IPS-18a (cell line): ENCODE data around the gene ETFRF1.
A peak's percentile ranks its signal among the peaks of the same experiment; 100 is the strongest.

Source experiments
- H3K27ac ChIP-seq: one replicate; pipeline ENCODE4 v1.5.1; 2013; ENCODE audit warnings: low read length
- H3K27me3 ChIP-seq: one replicate; pipeline ENCODE4 v1.6.1; 2013; ENCODE audit warnings: mild to moderate bottlenecking, low read length; ENCODE audit not compliant: control insufficient read depth, insufficient read depth
- H3K36me3 ChIP-seq: one replicate; pipeline ENCODE4 v1.6.1; 2013; ENCODE audit warnings: low read depth, low read length; ENCODE audit not compliant: control insufficient read depth
- H3K4me1 ChIP-seq: one replicate; pipeline ENCODE4 v1.6.1; 2013; ENCODE audit warnings: low read depth, low read length; ENCODE audit not compliant: control insufficient read depth
- H3K4me3 ChIP-seq: one replicate; pipeline ENCODE4 v1.5.1; 2013; ENCODE audit warnings: low read length
- H3K9ac ChIP-seq: one replicate; pipeline ENCODE4 v1.6.1; 2013; ENCODE audit warnings: mild to moderate bottlenecking, low read length, moderate library complexity
- H3K9me3 ChIP-seq: one replicate; pipeline ENCODE4 v1.6.1; 2013; ENCODE audit warnings: low read depth, low read length; ENCODE audit not compliant: control insufficient read depth

ETFRF1 gene

GRCh38 chr12:25195056-25195971 lies at the start of gene ETFRF1, which contains the start of gene DNAI7:
ETFRF1 (plus strand) TSS chr12:25195237; CDS start chr12:25203957, 8,720 bp downstream.
DNAI7 (minus strand) TSS chr12:25195160; CDS start chr12:25195078, 82 bp downstream.
- peak within 1 kb of the TSS; percentile 91 for H3K9ac ChIP-seq

GRCh38 chr12:25146686-25147085 lies 48.4 kb upstream of the ETFRF1 start:
- H3K4me1 ChIP-seq: peaks cover 4% of the 10 kb centered on the region
- no peak overlapping the region for H3K4me3 ChIP-seq
- H3K36me3 ChIP-seq: no peaks in the 10 kb centered on the region
- no peak overlapping the region for H3K27ac ChIP-seq
- no peaks in the 10 kb centered on the region for H3K27me3 ChIP-seq
- no peaks in the 10 kb centered on the region for H3K9me3 ChIP-seq
- no peak overlapping the region for H3K9ac ChIP-seq

More at GRCh38 chr12:25195056-25195971, at the start of gene ETFRF1, which contains the start of gene DNAI7:
- no peaks in the 10 kb centered on the region for H3K27me3 ChIP-seq
- peaks cover 11% of the 10 kb centered on the region for H3K4me1 ChIP-seq
- no peaks in the 10 kb centered on the region for H3K36me3 ChIP-seq
- peak within 1 kb of the TSS; percentile 92 for H3K4me3 ChIP-seq
- H3K9me3 ChIP-seq: no peaks in the 10 kb centered on the region
- H3K27ac ChIP-seq: peak within 1 kb of the TSS; percentile 86

GRCh38 chr12:25151476-25151875 lies 43.6 kb upstream of the ETFRF1 start:
- Histone ChIP-seq H3K27me3 (no peaks in the 10 kb centered on the region), H3K27ac (no peak overlapping the region), H3K9ac (no peak overlapping the region), H3K9me3 (no peaks in the 10 kb centered on the region), H3K4me3 (no peak overlapping the region), H3K4me1 (peaks cover 14% of the 10 kb centered on the region), H3K36me3 (no peaks in the 10 kb centered on the region)

GRCh38 chr12:25152055-25152454 lies 43.0 kb upstream of the ETFRF1 start:
- Histone ChIP-seq H3K9ac (no peak overlapping the region), H3K9me3 (no peaks in the 10 kb centered on the region), H3K4me1 (peaks cover 14% of the 10 kb centered on the region), H3K27me3 (no peaks in the 10 kb centered on the region), H3K4me3 (no peak overlapping the region), H3K27ac (no peak overlapping the region), H3K36me3 (no peaks in the 10 kb centered on the region)

- H3K9ac ChIP-seq: no peak overlapping the region
- H3K4me3 ChIP-seq: no peak overlapping the region
- H3K9me3 ChIP-seq: no peaks in the 10 kb centered on the region
- no peak overlapping the region for H3K27ac ChIP-seq
- H3K27me3 ChIP-seq: no peaks in the 10 kb centered on the region
- peaks cover 14% of the 10 kb centered on the region for H3K4me1 ChIP-seq
- H3K36me3 ChIP-seq: no peaks in the 10 kb centered on the region
Observed at GRCh38 chr12:25155022-25155576, 39.9 kb upstream of the ETFRF1 start.

GRCh38 chr12:25156061-25156460 lies 39.0 kb upstream of the ETFRF1 start:
- Histone ChIP-seq H3K9ac (no peak overlapping the region), H3K27ac (no peak overlapping the region), H3K4me3 (no peak overlapping the region), H3K9me3 (no peaks in the 10 kb centered on the region), H3K36me3 (no peaks in the 10 kb centered on the region), H3K27me3 (no peaks in the 10 kb centered on the region), H3K4me1 (peaks cover 14% of the 10 kb centered on the region)

GRCh38 chr12:25162866-25163265 lies 32.2 kb upstream of the ETFRF1 start:
- H3K36me3 ChIP-seq: no peaks in the 10 kb centered on the region
- no peak overlapping the region for H3K4me3 ChIP-seq
- H3K4me1 ChIP-seq: no peaks in the 10 kb centered on the region
- H3K9me3 ChIP-seq: no peaks in the 10 kb centered on the region
- no peaks in the 10 kb centered on the region for H3K27me3 ChIP-seq
- H3K27ac ChIP-seq: no peak overlapping the region
- no peak overlapping the region for H3K9ac ChIP-seq

- H3K4me3 ChIP-seq: no peak overlapping the region
- H3K36me3 ChIP-seq: no peaks in the 10 kb centered on the region
- H3K9me3 ChIP-seq: no peaks in the 10 kb centered on the region
- no peaks in the 10 kb centered on the region for H3K27me3 ChIP-seq
- no peak overlapping the region for H3K9ac ChIP-seq
- no peaks in the 10 kb centered on the region for H3K4me1 ChIP-seq
- no peak overlapping the region for H3K27ac ChIP-seq
Observed at GRCh38 chr12:25182765-25183164, 12.3 kb upstream of the ETFRF1 start.

- H3K27ac ChIP-seq: no peak overlapping the region
- H3K27me3 ChIP-seq: no peaks in the 10 kb centered on the region
- H3K9me3 ChIP-seq: no peaks in the 10 kb centered on the region
- no peak overlapping the region for H3K9ac ChIP-seq
- H3K4me3 ChIP-seq: no peak overlapping the region
- no peaks in the 10 kb centered on the region for H3K36me3 ChIP-seq
- H3K4me1 ChIP-seq: no peaks in the 10 kb centered on the region
Observed at GRCh38 chr12:25184132-25184531, 10.9 kb upstream of the ETFRF1 start.

- no peaks in the 10 kb centered on the region for H3K36me3 ChIP-seq
- no peaks in the 10 kb centered on the region for H3K4me1 ChIP-seq
- no peak overlapping the region for H3K4me3 ChIP-seq
- no peak overlapping the region for H3K9ac ChIP-seq
- H3K27ac ChIP-seq: no peak overlapping the region
- no peaks in the 10 kb centered on the region for H3K27me3 ChIP-seq
- H3K9me3 ChIP-seq: no peaks in the 10 kb centered on the region
Observed at GRCh38 chr12:25186038-25186787, 8.8 kb upstream of the ETFRF1 start.

GRCh38 chr12:25186788-25187402 lies 8.1 kb upstream of the ETFRF1 start:
- Histone ChIP-seq H3K9me3 (no peaks in the 10 kb centered on the region), H3K27me3 (no peaks in the 10 kb centered on the region)

More at GRCh38 chr12:25186788-25187402, 8.1 kb upstream of the ETFRF1 start:
- H3K4me1 ChIP-seq: no peaks in the 10 kb centered on the region
- no peak overlapping the region for H3K4me3 ChIP-seq
- no peak overlapping the region for H3K27ac ChIP-seq
- no peaks in the 10 kb centered on the region for H3K36me3 ChIP-seq
- H3K9ac ChIP-seq: no peak overlapping the region
